GM10847 (cell line): Measurements from ENCODE around the gene NDRG4.

Experiments used
- POLR2A ChIP-seq: IDR thresholded peaks from 2 replicates; pipeline ENCODE4 v1.6.1; 2011; ENCODE audit not compliant: insufficient read length; ENCODE audit errors: extremely low read depth

Gene NDRG4, protein sequence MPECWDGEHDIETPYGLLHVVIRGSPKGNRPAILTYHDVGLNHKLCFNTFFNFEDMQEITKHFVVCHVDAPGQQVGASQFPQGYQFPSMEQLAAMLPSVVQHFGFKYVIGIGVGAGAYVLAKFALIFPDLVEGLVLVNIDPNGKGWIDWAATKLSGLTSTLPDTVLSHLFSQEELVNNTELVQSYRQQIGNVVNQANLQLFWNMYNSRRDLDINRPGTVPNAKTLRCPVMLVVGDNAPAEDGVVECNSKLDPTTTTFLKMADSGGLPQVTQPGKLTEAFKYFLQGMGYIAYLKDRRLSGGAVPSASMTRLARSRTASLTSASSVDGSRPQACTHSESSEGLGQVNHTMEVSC

DNA sequence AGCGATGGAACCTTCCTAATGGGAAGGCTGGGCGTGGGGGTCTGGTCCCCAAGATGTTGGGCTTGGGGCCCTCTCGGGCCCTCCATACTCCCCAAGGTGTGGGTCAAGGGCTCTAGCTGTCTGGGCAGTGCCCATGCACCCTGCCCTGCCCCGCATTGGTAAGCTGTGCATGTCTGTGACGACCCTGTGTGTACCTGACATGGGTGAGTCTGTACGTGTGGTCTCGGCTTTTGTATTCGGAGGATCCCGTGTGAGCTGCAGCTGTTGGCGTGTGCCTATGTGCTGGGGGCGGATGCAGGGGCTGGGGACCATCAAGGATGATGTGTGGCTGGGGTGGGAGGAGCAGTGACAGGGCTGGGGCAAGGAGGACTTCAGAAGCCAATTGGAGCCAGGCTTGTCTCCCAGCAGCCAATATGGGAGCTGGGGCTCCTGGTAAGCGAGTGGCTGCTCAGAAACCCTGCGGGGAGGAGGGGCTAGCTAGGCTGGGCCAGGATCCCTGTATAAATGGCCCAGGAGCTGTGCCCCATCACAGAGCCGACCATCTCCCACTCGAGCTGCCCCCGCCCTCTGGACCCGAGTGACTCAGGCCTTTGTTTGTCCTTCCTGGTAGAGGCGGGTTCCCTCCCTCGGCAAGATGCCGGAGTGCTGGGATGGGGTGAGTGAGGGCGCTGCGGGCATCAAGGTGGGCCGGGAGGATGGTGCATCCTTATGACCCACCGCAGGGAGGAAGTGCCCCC lies at the start of gene NDRG4:
NDRG4 (plus strand) TSS at position 529 of the 737 bp plus-strand sequence; CDS start at position 635, 106 bp downstream.
- no peak for TF ChIP-seq POLR2A

DNA sequence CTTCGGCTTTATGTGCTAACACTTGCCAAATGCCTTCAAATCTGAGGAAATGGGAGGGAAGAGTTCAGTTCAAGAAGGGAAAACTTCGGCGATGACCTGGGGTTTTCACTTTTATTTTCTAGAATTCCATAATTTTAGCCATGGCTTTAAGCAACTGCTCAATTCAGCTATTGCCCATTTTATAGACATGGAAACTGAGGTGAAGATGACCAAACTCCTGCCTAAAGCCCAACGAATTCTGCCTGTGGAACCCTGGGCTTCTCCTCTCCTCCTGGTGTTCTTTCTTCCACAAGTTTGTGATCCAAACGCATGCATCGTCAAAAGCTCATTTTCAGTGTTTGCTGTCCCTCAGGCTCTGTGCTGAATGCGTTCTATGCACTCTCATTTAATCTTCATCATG lies 49.4 kb upstream of the NDRG4 start:
- TF ChIP-seq POLR2A: no peak

DNA sequence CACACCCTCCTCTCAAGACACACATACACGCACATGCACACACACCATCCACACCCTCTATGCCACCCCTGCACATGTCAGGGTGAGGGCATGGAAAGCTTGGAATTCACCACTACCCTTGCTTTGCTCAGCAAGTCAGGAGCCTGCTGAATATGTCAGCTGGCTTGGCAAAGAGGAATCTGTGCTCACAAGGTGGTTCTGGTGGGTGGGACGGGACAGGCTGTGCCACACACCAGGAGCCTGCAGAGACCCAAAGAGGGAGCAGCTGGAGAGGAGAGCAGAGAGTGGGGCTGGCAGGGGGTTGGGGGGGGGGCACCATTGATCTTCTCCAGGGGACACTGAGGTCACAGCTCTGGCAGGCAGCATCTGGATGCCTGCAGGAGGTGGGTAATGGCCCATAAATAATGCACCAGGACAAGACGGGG lies 48.7 kb upstream of the NDRG4 start:
- no peak for TF ChIP-seq POLR2A

DNA sequence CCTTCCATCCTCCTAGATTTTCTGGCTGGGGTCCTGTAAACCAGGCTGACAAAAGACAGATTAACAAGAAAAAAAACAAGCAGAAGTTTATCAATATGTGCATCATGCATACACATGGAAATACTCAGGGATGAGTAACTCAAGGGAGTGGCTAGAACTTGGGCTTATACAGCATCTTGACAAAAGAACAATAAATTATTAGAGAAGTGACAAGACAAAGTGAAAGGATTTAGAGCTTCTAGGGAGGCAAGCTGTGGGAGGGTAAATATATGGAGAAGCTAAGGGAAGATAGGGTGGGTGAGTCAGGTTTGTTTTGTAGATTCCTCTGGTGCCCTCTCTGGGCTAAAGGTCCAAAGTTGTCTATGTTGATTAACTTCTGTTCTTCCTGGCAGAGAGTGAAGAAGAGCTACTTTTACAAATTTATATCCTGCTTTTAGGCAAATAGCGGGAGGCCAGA lies 48.0 kb upstream of the NDRG4 start:
- no peak for TF ChIP-seq POLR2A

DNA sequence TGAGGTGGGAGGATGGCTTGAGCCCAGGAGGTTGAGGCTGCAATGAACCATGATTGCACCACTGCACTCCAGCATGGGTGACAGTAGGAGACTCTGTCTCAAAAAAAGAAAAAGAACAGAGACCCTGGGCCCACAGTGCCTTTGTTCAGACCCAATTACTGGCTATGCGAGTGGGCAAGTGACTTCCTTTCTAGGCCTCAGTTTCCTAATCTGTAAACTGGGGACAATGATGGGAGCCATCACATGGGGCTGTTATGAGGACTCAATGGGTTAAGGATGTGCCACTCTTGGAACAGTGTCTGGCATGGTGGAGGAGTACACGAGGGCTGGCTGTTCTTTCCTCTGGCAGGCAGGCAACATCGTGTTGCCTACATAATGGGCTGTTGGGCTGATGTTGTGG lies 47.3 kb upstream of the NDRG4 start:
- no peak for TF ChIP-seq POLR2A

DNA sequence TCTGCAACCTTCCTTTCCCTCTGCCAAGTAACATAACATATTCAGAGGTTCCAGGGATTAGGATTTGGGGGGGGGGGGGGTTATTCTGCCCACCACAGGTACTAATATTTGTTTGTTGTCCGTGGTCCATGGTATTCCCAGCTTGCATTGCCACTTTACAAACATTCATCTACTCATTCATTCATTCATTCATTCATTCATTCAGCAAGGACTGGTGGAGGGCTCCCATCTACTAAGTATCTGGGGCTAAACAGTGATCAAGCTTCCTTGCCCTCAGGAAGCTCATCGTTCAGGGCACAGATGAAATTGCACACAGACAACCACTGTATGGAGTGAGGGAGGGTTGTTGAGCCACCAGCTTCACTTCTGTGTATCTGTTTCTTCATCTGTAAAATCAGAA lies 45.8 kb upstream of the NDRG4 start:
- no peak for TF ChIP-seq POLR2A

DNA sequence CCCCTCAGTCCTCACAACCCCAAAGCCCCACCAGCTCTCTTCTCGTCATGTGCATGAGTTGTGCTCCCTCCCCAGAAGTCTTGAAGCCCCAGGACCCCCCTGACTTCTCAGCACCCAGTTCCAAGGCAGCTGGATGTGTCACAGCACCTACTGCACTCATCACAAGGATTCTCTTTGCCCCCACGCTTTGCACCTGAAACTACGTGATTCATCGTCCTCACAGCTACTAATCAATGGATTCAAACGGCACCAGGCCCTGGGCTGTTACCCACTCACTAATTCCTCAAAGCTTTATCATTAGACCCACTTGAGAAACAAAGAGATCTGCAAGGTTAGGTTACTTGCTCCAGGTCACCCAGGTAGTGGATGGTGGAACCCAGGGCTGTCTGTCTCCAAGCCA lies 45.1 kb upstream of the NDRG4 start:
- TF ChIP-seq POLR2A: no peak

DNA sequence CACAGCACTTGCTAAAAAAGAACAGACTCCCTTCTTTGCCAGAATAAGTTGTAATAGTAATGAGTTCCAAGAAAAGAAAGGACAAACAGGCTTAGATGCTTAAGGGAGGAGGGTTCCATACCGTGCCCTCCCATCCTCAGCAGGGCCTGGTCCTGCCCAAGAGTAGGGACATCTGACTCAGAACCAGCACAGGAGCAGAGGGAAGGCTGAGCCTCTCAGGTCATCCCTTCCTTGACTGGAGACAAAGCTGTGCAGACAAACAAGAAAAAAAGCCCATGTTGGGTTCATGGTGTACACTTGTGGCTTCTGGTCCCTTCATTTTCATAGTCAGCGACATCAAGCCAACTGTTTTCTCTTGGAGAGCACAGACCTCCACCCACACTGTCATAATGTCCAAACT lies 44.2 kb upstream of the NDRG4 start:
- no peak for TF ChIP-seq POLR2A

DNA sequence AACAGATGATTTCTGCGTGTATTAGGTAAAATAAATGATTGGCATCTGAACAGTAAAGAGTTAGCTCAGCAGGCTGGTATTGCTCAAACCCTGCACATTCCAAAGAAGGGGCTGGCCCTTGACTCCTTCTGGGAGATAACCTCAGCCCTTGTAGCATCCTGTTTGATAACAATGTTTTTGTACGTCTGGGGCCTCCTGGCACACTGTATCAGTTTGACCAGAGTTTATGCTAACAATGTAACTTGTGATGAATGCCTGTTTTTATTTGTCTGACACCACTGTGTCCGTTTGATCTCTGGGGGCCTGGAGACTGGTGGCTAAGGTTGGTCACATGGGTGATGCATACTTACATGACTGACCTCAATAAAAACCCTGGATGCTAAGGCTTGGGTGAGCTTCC lies 43.8 kb upstream of the NDRG4 start:
- no peak for TF ChIP-seq POLR2A

DNA sequence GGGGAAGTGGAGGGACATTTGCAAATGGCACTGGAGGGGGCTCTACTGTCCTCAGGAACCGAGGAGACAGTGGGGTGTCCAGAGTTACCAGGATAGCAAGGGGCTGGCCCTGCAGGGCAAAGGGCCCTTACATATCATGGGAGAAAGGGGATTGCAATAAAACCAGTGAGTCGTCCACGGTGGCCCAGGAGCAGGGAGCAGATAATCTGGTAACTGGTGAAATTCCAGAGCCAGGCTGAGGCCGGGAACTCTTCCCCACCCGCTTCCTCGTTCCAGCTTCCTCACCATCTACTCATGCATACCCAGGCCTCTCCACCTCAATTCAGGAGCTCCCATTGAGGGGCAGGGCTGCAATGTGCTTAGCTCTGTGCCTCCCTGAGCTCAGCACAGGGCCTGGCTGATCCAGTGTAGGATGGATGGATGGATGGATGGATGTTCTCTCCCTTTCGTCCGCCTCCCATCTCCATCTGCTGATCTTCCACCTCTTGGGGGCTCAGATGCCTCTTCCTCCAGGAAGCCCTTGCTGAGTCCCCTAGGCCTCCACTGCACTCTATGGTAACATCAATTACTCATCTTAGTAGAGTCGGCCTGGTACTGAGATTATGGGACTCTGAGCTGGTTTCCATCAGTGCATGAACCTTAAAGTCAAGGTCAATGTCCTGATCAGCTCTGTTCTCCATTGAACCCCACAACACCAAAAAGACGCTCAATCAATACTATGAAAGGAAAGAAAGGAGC lies 41.2 kb upstream of the NDRG4 start:
- no peak for TF ChIP-seq POLR2A

DNA sequence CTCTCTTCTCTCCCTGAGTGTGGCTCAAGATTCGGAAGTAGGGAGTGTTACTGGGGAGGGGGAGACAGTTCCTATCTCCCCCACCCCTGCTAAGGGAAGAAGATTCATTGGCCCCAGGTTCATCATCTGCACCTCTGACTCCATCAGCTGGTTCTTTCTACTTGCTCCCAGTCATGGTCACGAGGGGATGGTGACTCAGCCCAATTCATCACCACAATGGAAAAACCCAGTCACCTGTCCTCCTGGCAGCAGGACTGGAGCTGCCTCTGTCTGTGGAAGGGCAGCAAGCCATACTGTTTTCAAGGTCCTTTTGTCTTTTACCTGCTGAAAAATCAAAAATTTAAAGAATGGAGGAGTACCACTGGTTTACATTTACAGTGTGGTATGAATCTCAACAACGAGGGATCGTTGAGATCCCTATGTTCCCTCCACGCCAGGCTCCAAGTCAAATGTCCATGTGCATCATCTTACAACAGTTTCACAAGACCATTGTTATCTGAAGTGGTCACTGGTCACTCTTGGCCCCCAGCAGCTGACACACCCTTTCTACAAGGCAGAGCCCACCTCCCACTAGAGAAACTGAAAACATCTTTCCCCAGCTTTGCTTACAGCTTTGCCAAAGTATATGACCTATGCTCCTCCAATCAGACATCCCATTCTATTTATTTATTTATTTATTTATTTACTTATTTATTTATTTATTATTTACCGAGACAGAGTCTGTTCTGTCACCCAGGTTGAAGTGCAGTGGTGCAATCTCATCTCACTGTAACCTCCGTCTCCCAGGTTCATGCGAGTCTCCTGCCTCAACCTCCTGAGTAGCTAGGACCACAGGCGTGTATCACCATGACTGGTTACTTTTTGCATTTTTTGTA lies 40.4 kb upstream of the NDRG4 start:
- no peak for TF ChIP-seq POLR2A

DNA sequence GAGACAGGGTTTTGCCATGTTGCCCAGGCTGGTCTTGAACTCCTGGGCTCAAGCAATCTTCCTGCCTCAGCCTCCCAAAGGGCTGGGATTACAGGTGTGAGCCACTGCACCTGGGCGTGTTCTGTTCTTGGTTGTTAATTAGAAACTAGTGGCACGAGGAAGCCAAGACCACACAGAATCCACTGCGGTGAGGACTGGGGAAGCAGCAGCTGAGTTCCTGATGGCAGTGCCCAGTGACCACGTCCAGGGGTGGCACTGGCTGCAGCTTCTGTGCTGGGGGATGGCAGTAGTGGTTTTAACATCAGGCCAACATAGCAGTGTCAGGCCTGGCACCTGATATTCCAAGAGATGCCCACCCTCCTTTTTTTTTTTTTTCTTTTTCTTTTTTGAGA lies 39.7 kb upstream of the NDRG4 start:
- no peak for TF ChIP-seq POLR2A

DNA sequence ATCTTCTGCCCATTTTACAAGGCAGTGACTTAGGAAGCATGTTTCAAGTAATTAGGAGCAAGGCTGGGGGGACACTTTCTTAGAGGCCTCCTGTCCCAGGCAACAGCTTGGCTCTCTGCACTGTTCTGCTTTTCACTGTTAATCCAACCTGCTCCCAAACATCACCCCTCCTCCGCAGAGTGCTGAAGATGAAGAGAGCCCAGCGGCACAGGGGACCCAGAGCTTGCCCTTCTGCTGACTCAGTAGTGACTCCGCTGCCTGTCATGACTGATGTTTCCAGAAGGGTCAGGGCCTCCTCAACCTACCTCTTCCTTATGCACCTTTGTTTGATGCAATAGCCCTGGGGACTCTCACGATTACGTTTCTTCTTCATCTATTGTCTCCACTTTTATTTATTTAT lies 38.9 kb upstream of the NDRG4 start:
- no peak for TF ChIP-seq POLR2A

DNA sequence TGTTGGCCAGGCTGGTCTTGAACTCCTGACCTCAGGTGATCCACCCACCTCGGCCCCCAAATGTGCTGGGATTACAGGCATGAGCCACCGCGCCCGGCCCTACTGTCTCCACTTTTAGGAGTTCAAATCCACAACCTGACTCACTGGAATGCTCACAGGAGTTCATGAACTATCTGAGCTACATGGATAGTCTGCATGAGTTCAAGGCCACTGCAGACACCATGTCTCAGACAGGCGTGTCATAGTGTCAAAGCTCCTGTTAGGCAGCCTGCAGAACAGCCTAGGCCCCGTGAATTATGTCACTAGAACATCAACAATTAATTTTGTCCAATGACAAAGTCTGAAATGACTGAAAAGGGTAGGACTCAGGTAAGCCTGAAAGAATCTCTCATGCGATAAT lies 38.3 kb upstream of the NDRG4 start:
- no peak for TF ChIP-seq POLR2A

DNA sequence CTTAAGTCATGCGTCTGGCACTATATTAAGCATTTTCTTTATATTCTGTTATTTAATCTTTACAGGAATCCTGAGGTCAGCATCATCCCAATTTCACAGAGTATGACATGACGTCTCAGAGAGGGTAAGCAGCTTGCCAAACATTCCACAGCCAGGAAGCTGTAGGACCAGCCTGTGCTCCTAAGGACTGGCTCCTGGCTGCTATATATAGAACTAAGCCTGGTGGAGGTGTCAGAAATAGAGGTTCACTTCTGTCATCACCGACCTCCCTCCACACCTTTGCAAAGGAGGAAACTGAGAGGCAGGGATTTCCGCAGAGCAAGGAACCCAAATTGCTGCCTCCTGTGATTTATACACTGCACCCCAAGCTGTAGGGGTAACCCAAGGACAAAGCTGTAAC lies 37.9 kb upstream of the NDRG4 start:
- TF ChIP-seq POLR2A: no peak
